Breast epithelium (tissue), 3 donors: ENCODE data around the gene ARX.

Experiments used
- CTCF ChIP-seq, 3 donors: fragments of 450-650 bp; IDR thresholded peaks; one replicate each; pipeline ENCODE4 v1.5.1; 2016 to 2017; ENCODE audit warnings: antibody characterized with exemption in 3 of 3, mild to moderate bottlenecking in 3 of 3, moderate library complexity in 3 of 3
- POLR2A ChIP-seq: fragments of 450-650 bp; IDR thresholded peaks from one replicate; pipeline ENCODE4 v1.6.1; 2016; ENCODE audit warnings: antibody characterized with exemption, mild to moderate bottlenecking, moderate library complexity
- POLR2AphosphoS5 ChIP-seq, 3 donors: sonication (generic); formaldehyde crosslinking; IDR thresholded peaks; one replicate each; pipeline ENCODE4 v1.6.1; 2017; ENCODE audit warnings: antibody characterized with exemption in 3 of 3

GRCh38 chrX:25029288-25029825 is 13.6 kb upstream of the ARX start:
- TF ChIP-seq POLR2AphosphoS5 (IDR thresholded peaks at IDR 0.05), result no peak
- no peak for TF ChIP-seq CTCF (IDR thresholded peaks at IDR 0.05)
- TF ChIP-seq POLR2A, result no peak
